Measurements from ENCODE around the gene TRIML1. TPM values are rescaled to one million over a fixed set of nuclear protein-coding genes. Genes with fewer than 3 reads are reported as not detected.

TRIML1 gene
- total and polyA plus RNA-seq, 7 donors, result not detected

DNA sequence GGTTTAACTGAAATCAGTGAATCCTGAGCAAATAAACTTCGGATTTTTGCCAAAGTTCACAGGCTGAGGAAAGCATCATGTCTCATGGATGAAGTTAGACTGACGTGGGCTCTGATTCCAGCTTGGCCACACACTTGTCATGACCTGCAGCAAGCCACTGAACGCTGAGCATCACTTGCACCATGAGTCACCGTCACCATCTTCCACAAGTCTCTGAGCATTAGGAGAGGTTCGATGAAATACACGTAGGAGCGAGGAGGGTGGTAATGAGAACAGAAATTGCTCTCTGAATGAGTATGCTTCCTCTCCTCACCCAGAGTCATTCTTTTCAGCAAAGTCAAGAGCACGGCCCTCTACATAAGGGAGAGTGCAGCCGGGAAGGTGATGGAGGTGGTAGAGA lies 26.1 kb upstream of the TRIML1 start:
- intact Hi-C loops (cut with DNase I), result no loop called here
- Histone ChIP-seq H3K9me3 (no peaks in the 10 kb centered on the region), H3K27me3 (ENCODE audit: insufficient read depth in 3 of 3, low read length in 2 of 3) (no peaks in the 10 kb centered on the region), H3K36me3 (ENCODE audit: insufficient read depth in 1 of 2, low read depth in 1 of 2) (no peaks in the 10 kb centered on the region), H3K4me3 (no peak overlapping the region), H3K4me1 (no peaks in the 10 kb centered on the region), H3K27ac (no peak overlapping the region)
- TF ChIP-seq, protein P1, sequence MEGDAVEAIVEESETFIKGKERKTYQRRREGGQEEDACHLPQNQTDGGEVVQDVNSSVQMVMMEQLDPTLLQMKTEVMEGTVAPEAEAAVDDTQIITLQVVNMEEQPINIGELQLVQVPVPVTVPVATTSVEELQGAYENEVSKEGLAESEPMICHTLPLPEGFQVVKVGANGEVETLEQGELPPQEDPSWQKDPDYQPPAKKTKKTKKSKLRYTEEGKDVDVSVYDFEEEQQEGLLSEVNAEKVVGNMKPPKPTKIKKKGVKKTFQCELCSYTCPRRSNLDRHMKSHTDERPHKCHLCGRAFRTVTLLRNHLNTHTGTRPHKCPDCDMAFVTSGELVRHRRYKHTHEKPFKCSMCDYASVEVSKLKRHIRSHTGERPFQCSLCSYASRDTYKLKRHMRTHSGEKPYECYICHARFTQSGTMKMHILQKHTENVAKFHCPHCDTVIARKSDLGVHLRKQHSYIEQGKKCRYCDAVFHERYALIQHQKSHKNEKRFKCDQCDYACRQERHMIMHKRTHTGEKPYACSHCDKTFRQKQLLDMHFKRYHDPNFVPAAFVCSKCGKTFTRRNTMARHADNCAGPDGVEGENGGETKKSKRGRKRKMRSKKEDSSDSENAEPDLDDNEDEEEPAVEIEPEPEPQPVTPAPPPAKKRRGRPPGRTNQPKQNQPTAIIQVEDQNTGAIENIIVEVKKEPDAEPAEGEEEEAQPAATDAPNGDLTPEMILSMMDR (IDR thresholded peaks at IDR 0.05), result no peak
- ATAC-seq (no peak), DNase-seq (no peak)
- 84 to 89% (median 88%) methylated on average over 9 of the region's 9 CpGs for WGBS, 3 donors

DNA sequence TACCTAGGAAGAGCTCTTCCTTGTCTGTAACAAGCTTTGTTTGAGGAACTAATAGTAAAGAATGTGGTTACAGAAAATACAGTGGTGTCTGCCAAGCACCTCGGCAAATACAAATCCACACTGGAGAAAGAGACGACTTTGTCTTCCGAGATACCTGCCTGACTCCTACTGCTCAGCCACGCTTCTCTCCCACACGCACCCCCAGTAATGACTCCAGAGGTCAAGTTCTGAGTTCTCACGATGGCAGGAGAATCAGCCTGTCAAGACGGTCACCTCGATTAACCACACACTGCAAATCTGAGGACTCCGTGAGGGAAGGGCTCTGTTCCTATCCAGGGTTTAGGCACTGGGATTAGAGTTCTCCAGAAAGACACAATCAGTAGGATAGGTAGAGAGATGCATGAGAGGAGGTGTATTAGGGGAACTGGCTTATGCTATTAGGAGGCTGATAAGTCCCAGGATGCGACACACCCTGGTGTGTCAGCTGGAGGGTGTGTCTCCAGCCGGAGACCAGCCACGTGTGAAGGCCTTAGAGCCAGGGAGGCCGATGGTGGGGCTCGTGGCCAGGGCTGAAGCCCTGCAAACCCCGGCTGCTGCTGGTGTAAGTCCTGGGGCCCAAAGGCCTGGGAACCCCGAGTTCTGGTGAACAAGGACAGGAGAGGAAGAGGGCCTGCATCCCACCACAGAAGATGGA lies 21.5 kb upstream of the TRIML1 start:
- Histone ChIP-seq H3K36me3 (ENCODE audit: insufficient read depth in 1 of 2, low read depth in 1 of 2) (no peaks in the 10 kb centered on the region), H3K4me3 (no peak overlapping the region), H3K9me3 (no peaks in the 10 kb centered on the region), H3K4me1 (no peaks in the 10 kb centered on the region), H3K27me3 (ENCODE audit: insufficient read depth in 3 of 3, low read length in 2 of 3) (no peaks in the 10 kb centered on the region), H3K27ac (no peak overlapping the region)
- DNase-seq (no peak), ATAC-seq (no peak)
- TF ChIP-seq, protein P1 (IDR thresholded peaks at IDR 0.05), result no peak
- intact Hi-C loops (cut with DNase I), result no loop called here
- WGBS, 3 donors, result 70 to 75% (median 72%) methylated on average over 16 of the region's 16 CpGs

DNA sequence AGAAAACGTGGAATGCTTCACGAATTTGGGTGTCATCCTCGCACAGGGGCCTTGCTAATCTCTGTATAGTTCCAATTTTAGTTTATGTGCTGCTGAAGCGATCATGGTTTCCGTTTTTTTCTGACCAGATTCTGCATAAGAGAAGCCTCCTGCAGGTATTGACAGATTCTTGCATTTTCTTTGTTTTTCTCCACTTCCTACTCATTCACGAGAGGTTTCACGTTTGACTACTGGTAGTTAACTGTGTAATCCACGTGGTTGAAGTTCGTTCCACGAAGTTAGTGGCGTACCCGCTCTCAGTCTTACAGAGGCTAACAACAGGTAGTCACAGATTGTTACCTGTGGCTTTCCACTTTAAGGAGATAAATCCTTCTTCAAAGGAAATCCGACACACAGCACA lies 17.7 kb upstream of the TRIML1 start:
- TF ChIP-seq, protein P1 (IDR thresholded peaks at IDR 0.05), result no peak
- no peaks in the 10 kb centered on the region for H3K9me3 ChIP-seq
- H3K27ac ChIP-seq, result no peak overlapping the region
- H3K4me3 ChIP-seq, result no peak overlapping the region
- intact Hi-C loops (cut with DNase I), result no loop called here
- WGBS, 3 donors, result 57 to 61% (median 61%) methylated on average over 13 of the region's 13 CpGs
- H3K4me1 ChIP-seq, result no peaks in the 10 kb centered on the region
- no peaks in the 10 kb centered on the region for H3K36me3 ChIP-seq (ENCODE audit: insufficient read depth in 1 of 2, low read depth in 1 of 2)
- H3K27me3 ChIP-seq (ENCODE audit: insufficient read depth in 3 of 3, low read length in 2 of 3), result no peaks in the 10 kb centered on the region
- DNase-seq (no peak), ATAC-seq (no peak)

DNA sequence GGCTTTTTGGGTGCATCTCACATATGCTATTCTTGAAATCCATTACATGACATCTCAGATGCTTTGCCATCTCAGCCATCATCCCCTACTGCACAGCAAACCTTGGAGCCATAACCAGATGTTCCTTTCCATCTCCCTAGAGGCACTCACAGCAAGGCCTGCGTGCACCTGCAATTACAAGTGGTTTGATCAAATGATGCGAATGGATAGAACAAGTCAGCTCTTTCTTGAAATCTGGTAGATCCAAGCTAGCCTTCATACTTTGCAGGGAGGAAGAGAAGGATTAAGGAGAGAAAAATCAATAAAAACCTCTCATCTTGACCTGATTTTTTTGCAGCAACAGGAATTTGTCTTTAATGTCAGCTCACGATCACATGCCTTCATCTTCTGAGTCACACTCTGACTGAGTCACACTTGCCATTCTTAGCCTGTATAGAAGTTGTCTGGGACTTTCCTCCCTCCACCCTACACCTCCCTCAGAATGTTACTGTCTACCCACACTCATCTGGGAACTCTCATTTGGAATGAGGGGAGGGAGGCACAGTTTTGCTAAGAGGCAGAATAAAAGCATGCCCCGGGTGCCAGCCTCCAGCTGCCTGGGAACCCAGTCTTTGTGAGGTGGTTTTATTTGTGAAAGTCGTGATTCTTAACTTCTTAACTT lies 11.9 kb upstream of the TRIML1 start:
- WGBS, 3 donors, result 51 to 74% (median 62%) methylated on average over 5 of the region's 5 CpGs
- DNase-seq (no peak), ATAC-seq (no peak)
- intact Hi-C loops (cut with DNase I), result no loop called here
- Histone ChIP-seq H3K27me3 (ENCODE audit: insufficient read depth in 3 of 3, low read length in 2 of 3) (no peaks in the 10 kb centered on the region), H3K4me1 (no peaks in the 10 kb centered on the region), H3K27ac (no peak overlapping the region), H3K4me3 (no peak overlapping the region), H3K36me3 (ENCODE audit: insufficient read depth in 1 of 2, low read depth in 1 of 2) (no peaks in the 10 kb centered on the region), H3K9me3 (no peaks in the 10 kb centered on the region)
- TF ChIP-seq, protein P1 (IDR thresholded peaks at IDR 0.05), result no peak

Data from psoas muscle (tissue), 8 donors.